ENCODE measurements around the gene C1orf21. TPM values are rescaled to one million over a fixed set of nuclear protein-coding genes. Genes with fewer than 3 reads are reported as not detected.
A peak's percentile ranks its signal among the peaks of the same experiment; 100 is the strongest.

Gene C1orf21
- total and polyA plus RNA-seq, 5 experiments from 2014 or later = 0.60 to 30.9 (median 0.84) TPM

DNA sequence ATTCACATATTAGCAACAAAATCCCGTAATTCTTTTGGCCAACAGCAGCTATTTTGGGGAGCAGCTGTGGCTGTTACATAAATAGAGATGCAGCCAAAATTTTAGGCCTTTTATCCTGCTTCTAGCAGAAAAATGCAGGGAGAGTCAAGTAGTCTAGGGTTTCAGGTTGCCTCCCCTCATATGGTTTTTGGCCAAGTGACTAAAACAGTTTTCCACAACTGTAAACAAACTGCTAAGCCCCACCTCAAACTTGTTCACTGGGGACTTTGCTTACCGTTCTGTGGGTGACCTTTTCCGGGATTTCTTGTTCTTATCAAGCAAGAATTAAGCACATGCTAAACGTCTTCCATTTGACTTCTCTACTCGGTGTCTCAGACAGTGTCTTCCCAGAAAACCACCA is 234.4 kb downstream of the C1orf21 start:
- POLR2A ChIA-PET = no interaction called here
- H3K4me3 Mint-ChIP-seq = no peak overlapping the region
- DNase-seq (no peak), ATAC-seq (no peak)
- no peaks in the 10 kb centered on the region for H3K9me3 Mint-ChIP-seq
- no peaks in the 10 kb centered on the region for H3K36me3 Mint-ChIP-seq
- no peak overlapping the region for H3K27ac Mint-ChIP-seq
- H3K27me3 Mint-ChIP-seq = peaks cover 0 to 4% (median 0%) of the 10 kb centered on the region in 5 donors
- H3K4me1 Mint-ChIP-seq = no peaks in the 10 kb centered on the region

- POLR2A ChIA-PET = no interaction called here
- DNase-seq (no peak), ATAC-seq (no peak)
- H3K4me3 Mint-ChIP-seq = no peak overlapping the region
- peaks cover 0 to 4% (median 0%) of the 10 kb centered on the region in 5 donors for H3K27me3 Mint-ChIP-seq
- H3K27ac Mint-ChIP-seq = no peak overlapping the region
- H3K9me3 Mint-ChIP-seq = no peaks in the 10 kb centered on the region
- H3K36me3 Mint-ChIP-seq = no peaks in the 10 kb centered on the region
- H3K4me1 Mint-ChIP-seq = no peaks in the 10 kb centered on the region
These were observed 235.5 kb downstream of the C1orf21 start for GRCh38 chr1:184622136-184622823.

DNA sequence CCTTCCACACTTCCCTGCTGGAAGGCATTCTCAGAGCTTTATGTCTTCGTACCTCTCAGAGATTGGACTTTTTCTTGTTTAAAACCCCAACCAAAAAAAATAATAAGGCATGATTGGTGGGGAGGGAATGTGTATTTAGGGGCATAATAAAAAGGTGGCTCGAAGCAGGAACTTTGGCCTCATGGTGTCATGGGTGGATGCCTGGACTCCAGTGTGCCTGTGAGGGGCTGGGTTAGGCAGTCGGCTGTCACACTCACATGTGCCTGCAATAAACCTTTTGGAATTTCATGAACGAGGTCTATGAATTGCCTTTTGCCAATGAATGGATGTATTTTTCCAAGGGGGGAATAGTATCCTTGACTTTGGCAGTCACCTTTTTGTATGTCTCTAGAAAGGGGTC is 236.6 kb downstream of the C1orf21 start:
- Mint-ChIP-seq H3K4me1 (no peaks in the 10 kb centered on the region), H3K27ac (no peak overlapping the region), H3K9me3 (no peaks in the 10 kb centered on the region), H3K4me3 (no peak overlapping the region), H3K36me3 (no peaks in the 10 kb centered on the region), H3K27me3 (peaks cover 0 to 4% (median 0%) of the 10 kb centered on the region in 5 donors)
- DNase-seq = no peak
- ATAC-seq = no peak
- POLR2A ChIA-PET = no interaction called here

DNA sequence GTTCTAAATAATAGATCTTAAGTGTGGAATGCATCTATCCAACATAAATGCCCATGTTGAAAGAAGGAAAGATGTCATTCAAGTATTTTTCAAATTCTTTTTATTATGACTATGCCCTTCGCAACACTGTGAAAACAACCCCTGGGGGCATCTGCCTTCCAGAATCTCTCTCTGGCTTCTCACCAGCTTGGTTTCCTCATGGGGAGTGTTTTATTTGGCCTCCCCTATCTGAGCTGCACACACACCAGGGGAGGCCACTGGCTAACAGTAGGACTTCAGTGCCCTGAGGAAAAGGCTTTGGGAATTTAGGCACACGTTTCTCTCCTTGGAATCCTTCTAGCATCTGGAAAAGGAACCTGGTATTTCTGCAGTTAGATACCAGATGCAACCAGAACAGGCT is 237.2 kb downstream of the C1orf21 start:
- H3K36me3 Mint-ChIP-seq = no peaks in the 10 kb centered on the region
- H3K9me3 Mint-ChIP-seq = no peaks in the 10 kb centered on the region
- H3K4me1 Mint-ChIP-seq = no peaks in the 10 kb centered on the region
- ATAC-seq (no peak), DNase-seq (no peak)
- POLR2A ChIA-PET = no interaction called here
- H3K27ac Mint-ChIP-seq = no peak overlapping the region
- no peak overlapping the region for H3K4me3 Mint-ChIP-seq
- peaks cover 0 to 4% (median 0%) of the 10 kb centered on the region in 5 donors for H3K27me3 Mint-ChIP-seq

DNA sequence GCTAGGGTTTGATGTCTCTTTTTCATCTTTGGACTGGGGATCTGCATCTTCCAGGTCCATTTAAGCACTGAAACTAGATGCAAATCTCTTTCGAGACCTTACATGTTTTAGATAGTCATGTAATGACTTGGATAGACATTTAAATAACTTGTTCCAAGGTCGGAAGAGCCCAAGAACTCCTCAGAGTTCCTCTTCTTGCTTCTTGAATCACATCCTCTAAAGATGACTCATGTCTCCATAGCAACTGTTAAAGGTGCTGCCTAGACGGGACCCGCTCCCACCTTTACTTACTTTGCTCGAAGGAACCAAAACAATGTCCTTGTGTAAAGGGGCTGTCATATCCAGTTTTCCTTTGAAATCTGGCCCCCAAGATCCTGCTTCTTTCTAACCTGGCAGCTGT is 237.8 kb downstream of the C1orf21 start:
- POLR2A ChIA-PET = no interaction called here
- H3K27ac Mint-ChIP-seq = no peak overlapping the region
- H3K4me3 Mint-ChIP-seq = no peak overlapping the region
- H3K9me3 Mint-ChIP-seq = no peaks in the 10 kb centered on the region
- H3K4me1 Mint-ChIP-seq = no peaks in the 10 kb centered on the region
- peaks cover 0 to 4% (median 0%) of the 10 kb centered on the region in 5 donors for H3K27me3 Mint-ChIP-seq
- DNase-seq (no peak), ATAC-seq (no peak)
- no peaks in the 10 kb centered on the region for H3K36me3 Mint-ChIP-seq

GRCh38 chr1:184625271-184625670 is 238.4 kb downstream of the C1orf21 start:
- ATAC-seq (no peak), DNase-seq (no peak)
- no peaks in the 10 kb centered on the region for H3K36me3 Mint-ChIP-seq
- peaks cover 0 to 4% (median 0%) of the 10 kb centered on the region in 5 donors for H3K27me3 Mint-ChIP-seq
- no peaks in the 10 kb centered on the region for H3K4me1 Mint-ChIP-seq
- H3K4me3 Mint-ChIP-seq = no peak overlapping the region
- POLR2A ChIA-PET = no interaction called here
- H3K9me3 Mint-ChIP-seq = no peaks in the 10 kb centered on the region
- H3K27ac Mint-ChIP-seq = no peak overlapping the region

DNA sequence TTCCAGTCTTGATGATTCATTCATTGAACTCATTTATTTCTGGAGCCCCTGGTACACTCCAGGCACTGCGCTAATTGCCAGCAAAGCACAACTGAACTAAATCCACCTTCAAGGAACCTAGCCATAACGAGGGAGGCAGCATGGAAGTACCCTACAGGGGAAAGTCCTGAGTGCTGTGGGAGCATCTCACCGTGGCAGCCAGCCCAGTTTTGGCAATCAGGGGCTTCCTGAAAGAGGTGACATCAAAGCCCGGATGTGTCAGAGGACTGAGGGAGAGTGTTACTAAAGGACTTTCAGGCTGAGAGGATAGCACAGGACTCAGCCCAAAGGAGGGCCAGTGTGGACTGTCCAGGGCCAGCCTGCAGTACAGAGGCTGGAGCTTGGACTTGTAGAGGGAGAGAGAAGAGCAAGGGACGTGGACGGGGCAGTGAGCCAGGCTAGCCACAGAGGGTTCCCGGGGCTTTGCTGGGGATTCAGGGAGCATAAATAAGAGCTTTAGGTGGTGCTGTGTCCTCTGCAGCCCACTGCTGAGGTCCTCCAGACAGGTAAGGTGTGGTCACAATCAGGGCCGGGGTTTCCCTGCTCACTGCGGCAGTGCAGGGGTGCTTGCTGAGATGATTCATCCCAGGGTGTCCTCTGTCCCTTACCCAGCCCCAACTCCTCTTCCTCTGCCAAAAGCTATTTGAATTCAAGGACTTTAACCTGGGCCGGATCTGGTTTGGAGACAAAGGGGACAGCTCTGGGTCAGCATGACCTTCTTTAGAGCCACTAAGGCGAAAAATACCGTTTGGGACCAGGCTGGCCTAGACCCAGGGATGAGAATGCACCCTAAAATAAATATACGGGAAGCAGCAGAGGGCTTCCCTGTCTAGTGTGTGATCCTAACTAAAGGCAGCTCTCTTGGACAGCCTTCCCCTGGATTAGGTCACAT is 239.5 kb downstream of the C1orf21 start:
- Mint-ChIP-seq H3K9me3 (no peaks in the 10 kb centered on the region), H3K4me3 (no peak overlapping the region), H3K36me3 (no peaks in the 10 kb centered on the region), H3K27ac (peak overlapping the region in 1 of 10 donors; percentile 37), H3K27me3 (peaks cover 0 to 9% (median 0%) of the 10 kb centered on the region in 5 donors), H3K4me1 (no peaks in the 10 kb centered on the region)
- DNase-seq (no peak), ATAC-seq (no peak)
- POLR2A ChIA-PET = no interaction called here

- H3K27me3 Mint-ChIP-seq = peaks cover 0 to 9% (median 0%) of the 10 kb centered on the region in 5 donors
- H3K36me3 Mint-ChIP-seq = no peaks in the 10 kb centered on the region
- DNase-seq (no peak), ATAC-seq (no peak)
- H3K27ac Mint-ChIP-seq = no peak overlapping the region
- no peak overlapping the region for H3K4me3 Mint-ChIP-seq
- POLR2A ChIA-PET = no interaction called here
- no peaks in the 10 kb centered on the region for H3K9me3 Mint-ChIP-seq
- no peaks in the 10 kb centered on the region for H3K4me1 Mint-ChIP-seq
These were observed 240.1 kb downstream of the C1orf21 start for GRCh38 chr1:184627007-184627341.

- POLR2A ChIA-PET = no interaction called here
- peaks cover 0 to 9% (median 0%) of the 10 kb centered on the region in 5 donors for H3K27me3 Mint-ChIP-seq
These were observed 242.4 kb downstream of the C1orf21 start for GRCh38 chr1:184629266-184629665.

GRCh38 chr1:184630679-184631060 is 243.8 kb downstream of the C1orf21 start:
- H3K4me3 Mint-ChIP-seq = no peak overlapping the region
- no peaks in the 10 kb centered on the region for H3K36me3 Mint-ChIP-seq
- H3K27me3 Mint-ChIP-seq = peaks cover 0 to 13% (median 1%) of the 10 kb centered on the region in 5 donors
- DNase-seq = no peak
- POLR2A ChIA-PET = no interaction called here
- H3K27ac Mint-ChIP-seq = no peak overlapping the region
- H3K4me1 Mint-ChIP-seq = peaks cover 0 to 1% (median 0%) of the 10 kb centered on the region in 4 donors
- H3K9me3 Mint-ChIP-seq = no peaks in the 10 kb centered on the region
- no peak for ATAC-seq

More at GRCh38 chr1:184629266-184629665, 242.4 kb downstream of the C1orf21 start:
- no peaks in the 10 kb centered on the region for H3K36me3 Mint-ChIP-seq
- DNase-seq = no peak
- H3K27ac Mint-ChIP-seq = no peak overlapping the region
- H3K4me3 Mint-ChIP-seq = no peak overlapping the region
- H3K4me1 Mint-ChIP-seq = no peaks in the 10 kb centered on the region
- no peak for ATAC-seq
- H3K9me3 Mint-ChIP-seq = no peaks in the 10 kb centered on the region

- Mint-ChIP-seq H3K27me3 (peaks cover 0 to 9% (median 1%) of the 10 kb centered on the region in 5 donors), H3K4me3 (no peak overlapping the region), H3K36me3 (no peaks in the 10 kb centered on the region), H3K4me1 (peaks cover 0 to 1% (median 0%) of the 10 kb centered on the region in 4 donors), H3K9me3 (no peaks in the 10 kb centered on the region), H3K27ac (no peak overlapping the region)
- DNase-seq = no peak
- POLR2A ChIA-PET = no interaction called here
- no peak for ATAC-seq
These were observed 245.8 kb downstream of the C1orf21 start for GRCh38 chr1:184632415-184633175.

- DNase-seq = no peak
- H3K36me3 Mint-ChIP-seq = no peaks in the 10 kb centered on the region
- peaks cover 0 to 1% (median 0%) of the 10 kb centered on the region in 4 donors for H3K4me1 Mint-ChIP-seq
- no peak overlapping the region for H3K4me3 Mint-ChIP-seq
- no peaks in the 10 kb centered on the region for H3K9me3 Mint-ChIP-seq
- peaks cover 0 to 9% (median 0%) of the 10 kb centered on the region in 5 donors for H3K27me3 Mint-ChIP-seq
- POLR2A ChIA-PET = no interaction called here
- H3K27ac Mint-ChIP-seq = no peak overlapping the region
- no peak for ATAC-seq
These were observed 247.0 kb downstream of the C1orf21 start for GRCh38 chr1:184633785-184634184.

DNA sequence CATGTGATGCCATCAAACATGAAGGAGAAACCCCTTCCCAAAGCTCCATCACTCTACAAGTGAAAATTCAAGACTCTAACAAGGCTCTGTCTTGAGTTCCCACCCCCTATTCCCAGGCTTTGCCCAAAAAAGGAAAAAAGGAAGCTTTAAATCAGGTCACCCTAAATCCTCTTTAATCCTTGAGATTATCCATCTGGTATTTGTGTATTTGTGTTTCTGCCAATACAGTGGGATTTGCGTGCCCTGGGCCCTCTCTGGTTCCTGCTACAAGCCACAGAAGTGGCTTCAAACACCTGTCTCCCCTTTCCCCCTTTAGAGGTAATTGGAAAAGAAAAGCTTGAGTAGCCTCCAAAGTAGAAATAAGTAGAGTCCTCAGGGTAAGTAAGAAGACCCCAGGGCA is 247.5 kb downstream of the C1orf21 start:
- peaks cover 0 to 9% (median 0%) of the 10 kb centered on the region in 5 donors for H3K27me3 Mint-ChIP-seq
- no peak overlapping the region for H3K4me3 Mint-ChIP-seq
- DNase-seq (no peak), ATAC-seq (no peak)
- H3K27ac Mint-ChIP-seq = no peak overlapping the region
- H3K4me1 Mint-ChIP-seq = peaks cover 0 to 1% (median 0%) of the 10 kb centered on the region in 4 donors
- no peaks in the 10 kb centered on the region for H3K36me3 Mint-ChIP-seq
- POLR2A ChIA-PET = no interaction called here
- H3K9me3 Mint-ChIP-seq = no peaks in the 10 kb centered on the region
